Activated naive CD4-positive, alpha-beta T cell treated with anti-CD3 and anti-CD28 coated beads, Interleukin-2, amount 10 ng/mL, durations not matched to agents 7 days and 5 days (primary cell): ENCODE data around the gene PI4KA.
A peak's percentile ranks its signal among the peaks of the same experiment; 100 is the strongest.
"Not testable (repeated sequence)": the region's sequence is repeated elsewhere in the genome, so short reads cannot be mapped to it uniquely, and the experiment has no call there.

Experiments
- CTCF ChIA-PET: fragments of 350-600 bp; sonication (Branson Sonifier 250); formaldehyde crosslinking; loops from one replicate; lab custom pipeline; 2021; ENCODE audit warnings: antibody characterized with exemption; lab: Charles Lee
- DNase-seq: peaks from one replicate; pipeline ENCODE4 v3.0.0-alpha.2; 2020
- H3K27ac Mint-ChIP-seq: one replicate; pipeline ENCODE4 v1.8.0; 2021; ENCODE audit warnings: mild to moderate bottlenecking, moderate library complexity, mixed read lengths
- H3K27me3 Mint-ChIP-seq: one replicate; pipeline ENCODE4 v1.8.0; 2021; ENCODE audit warnings: mild to moderate bottlenecking, mixed read lengths
- H3K36me3 Mint-ChIP-seq: one replicate; pipeline ENCODE4 v1.8.0; 2021; ENCODE audit warnings: mixed read lengths
- H3K4me1 Mint-ChIP-seq: one replicate; pipeline ENCODE4 v1.8.0; 2021; ENCODE audit warnings: mixed read lengths
- H3K4me3 Mint-ChIP-seq: one replicate; pipeline ENCODE4 v1.8.0; 2021; ENCODE audit warnings: mild to moderate bottlenecking, moderate library complexity, mixed read lengths
- H3K9me3 Mint-ChIP-seq: one replicate; pipeline ENCODE4 v1.8.0; 2021; ENCODE audit warnings: mixed read lengths

The PI4KA gene

GRCh38 chr22:20825624-20826023 is 33.0 kb downstream of the PI4KA start:
- Mint-ChIP-seq H3K27me3 (no peaks in the 10 kb centered on the region), H3K4me1 (no peaks in the 10 kb centered on the region), H3K4me3 (no peak overlapping the region), H3K9me3 (no peaks in the 10 kb centered on the region), H3K36me3 (peaks cover 49% of the 10 kb centered on the region), H3K27ac (no peak overlapping the region)
- CTCF ChIA-PET = no interaction called here
- no peak for DNase-seq

GRCh38 chr22:20825216-20825615 is 33.4 kb downstream of the PI4KA start:
- H3K9me3 Mint-ChIP-seq, DNase-seq, H3K4me1 Mint-ChIP-seq, H3K4me3 Mint-ChIP-seq, CTCF ChIA-PET, H3K27ac Mint-ChIP-seq, H3K27me3 Mint-ChIP-seq: not testable (repeated sequence)
- H3K36me3 Mint-ChIP-seq = peaks cover 46% of the 10 kb centered on the region

- H3K4me1 Mint-ChIP-seq = no peaks in the 10 kb centered on the region
- H3K4me3 Mint-ChIP-seq = no peak overlapping the region
- CTCF ChIA-PET = interaction anchor here (1.6 kb wide), 1 partner anchor 39 kb away, joined by 3 read pairs; no protein-coding TSS in a partner anchor
- DNase-seq = no peak
- H3K27me3 Mint-ChIP-seq = no peaks in the 10 kb centered on the region
- no peaks in the 10 kb centered on the region for H3K9me3 Mint-ChIP-seq
- peaks cover 45% of the 10 kb centered on the region for H3K36me3 Mint-ChIP-seq
- H3K27ac Mint-ChIP-seq = no peak overlapping the region
These were observed 35.3 kb downstream of the PI4KA start for GRCh38 chr22:20823264-20823663.

GRCh38 chr22:20822240-20822639 is 36.4 kb downstream of the PI4KA start:
- Mint-ChIP-seq H3K9me3 (no peaks in the 10 kb centered on the region), H3K4me1 (no peaks in the 10 kb centered on the region), H3K36me3 (peaks cover 43% of the 10 kb centered on the region), H3K4me3 (no peak overlapping the region), H3K27ac (no peak overlapping the region), H3K27me3 (no peaks in the 10 kb centered on the region)
- CTCF ChIA-PET = interaction anchor here (1.6 kb wide), 1 partner anchor 38 kb away, joined by 3 read pairs; no protein-coding TSS in a partner anchor
- no peak for DNase-seq

GRCh38 chr22:20821717-20822239 is 36.8 kb downstream of the PI4KA start:
- H3K4me1 Mint-ChIP-seq = not testable (repeated sequence)

GRCh38 chr22:20819471-20819870 is 39.1 kb downstream of the PI4KA start:
- Mint-ChIP-seq H3K4me1 (no peaks in the 10 kb centered on the region), H3K9me3 (no peaks in the 10 kb centered on the region), H3K4me3 (no peak overlapping the region), H3K36me3 (peaks cover 43% of the 10 kb centered on the region), H3K27me3 (no peaks in the 10 kb centered on the region), H3K27ac (no peak overlapping the region)
- CTCF ChIA-PET = no interaction called here
- DNase-seq = no peak

More at GRCh38 chr22:20821717-20822239, 36.8 kb downstream of the PI4KA start:
- H3K4me3 Mint-ChIP-seq, H3K27me3 Mint-ChIP-seq, H3K9me3 Mint-ChIP-seq, DNase-seq, H3K27ac Mint-ChIP-seq: not testable (repeated sequence)
- peaks cover 43% of the 10 kb centered on the region for H3K36me3 Mint-ChIP-seq
- CTCF ChIA-PET = interaction anchor here (1.6 kb wide), 1 partner anchor 38 kb away, joined by 3 read pairs; no protein-coding TSS in a partner anchor

- Mint-ChIP-seq H3K9me3 (no peaks in the 10 kb centered on the region), H3K27ac (no peak overlapping the region), H3K4me1 (peaks cover 2% of the 10 kb centered on the region), H3K27me3 (no peaks in the 10 kb centered on the region), H3K36me3 (peaks cover 40% of the 10 kb centered on the region), H3K4me3 (no peak overlapping the region)
- CTCF ChIA-PET = interaction anchor here (1.2 kb wide), 1 partner anchor 15 kb away, joined by 3 read pairs; no protein-coding TSS in a partner anchor
- DNase-seq = no peak
These were observed 40.1 kb downstream of the PI4KA start for GRCh38 chr22:20818471-20818870.

GRCh38 chr22:20816559-20816958 is 42.1 kb downstream of the PI4KA start:
- no peaks in the 10 kb centered on the region for H3K9me3 Mint-ChIP-seq
- no peak for DNase-seq
- no peaks in the 10 kb centered on the region for H3K27me3 Mint-ChIP-seq
- H3K4me1 Mint-ChIP-seq = peaks cover 4% of the 10 kb centered on the region
- H3K27ac Mint-ChIP-seq = no peak overlapping the region
- H3K36me3 Mint-ChIP-seq = peaks cover 50% of the 10 kb centered on the region
- CTCF ChIA-PET = no interaction called here
- H3K4me3 Mint-ChIP-seq = no peak overlapping the region

GRCh38 chr22:20815477-20816050 is 43.0 kb downstream of the PI4KA start:
- Mint-ChIP-seq H3K27ac (peak overlapping the region; percentile 33), H3K27me3 (no peaks in the 10 kb centered on the region), H3K9me3 (no peaks in the 10 kb centered on the region), H3K4me3 (no peak overlapping the region), H3K4me1 (peaks cover 14% of the 10 kb centered on the region), H3K36me3 (peaks cover 55% of the 10 kb centered on the region)
- CTCF ChIA-PET = no interaction called here
- no peak for DNase-seq

GRCh38 chr22:20814221-20814808 is 44.3 kb downstream of the PI4KA start:
- CTCF ChIA-PET = no interaction called here
- no peak for DNase-seq
- Mint-ChIP-seq H3K27me3 (no peaks in the 10 kb centered on the region), H3K27ac (no peak overlapping the region), H3K36me3 (peaks cover 63% of the 10 kb centered on the region), H3K9me3 (no peaks in the 10 kb centered on the region), H3K4me3 (no peak overlapping the region), H3K4me1 (peaks cover 21% of the 10 kb centered on the region)

GRCh38 chr22:20813056-20813455 is 45.6 kb downstream of the PI4KA start:
- CTCF ChIA-PET = interaction anchor here (1.9 kb wide), 1 partner anchor 9 kb away, joined by 5 read pairs; no protein-coding TSS in a partner anchor
- Mint-ChIP-seq H3K4me3 (no peak overlapping the region), H3K36me3 (peaks cover 59% of the 10 kb centered on the region), H3K9me3 (no peaks in the 10 kb centered on the region), H3K4me1 (peaks cover 21% of the 10 kb centered on the region), H3K27me3 (no peaks in the 10 kb centered on the region), H3K27ac (peak overlapping the region; percentile 28)
- no peak for DNase-seq

GRCh38 chr22:20811971-20812660 is 46.5 kb downstream of the PI4KA start:
- Mint-ChIP-seq H3K36me3 (peaks cover 61% of the 10 kb centered on the region), H3K27ac (no peak overlapping the region), H3K4me3 (no peak overlapping the region), H3K27me3 (no peaks in the 10 kb centered on the region), H3K4me1 (peaks cover 21% of the 10 kb centered on the region), H3K9me3 (no peaks in the 10 kb centered on the region)
- CTCF ChIA-PET = interaction anchor here (1.9 kb wide), 1 partner anchor 8 kb away, joined by 5 read pairs; no protein-coding TSS in a partner anchor
- DNase-seq = no peak

GRCh38 chr22:20811171-20811570 is 47.4 kb downstream of the PI4KA start:
- peaks cover 55% of the 10 kb centered on the region for H3K36me3 Mint-ChIP-seq
- H3K9me3 Mint-ChIP-seq = no peaks in the 10 kb centered on the region
- peak overlapping the region; percentile 58 for H3K27ac Mint-ChIP-seq
- H3K27me3 Mint-ChIP-seq = no peaks in the 10 kb centered on the region
- peaks cover 21% of the 10 kb centered on the region for H3K4me1 Mint-ChIP-seq
- no peak overlapping the region for H3K4me3 Mint-ChIP-seq
- CTCF ChIA-PET = no interaction called here
- no peak for DNase-seq

GRCh38 chr22:20810645-20811044 is 48.0 kb downstream of the PI4KA start:
- peaks cover 21% of the 10 kb centered on the region for H3K4me1 Mint-ChIP-seq
- no peaks in the 10 kb centered on the region for H3K9me3 Mint-ChIP-seq
- peaks cover 58% of the 10 kb centered on the region for H3K36me3 Mint-ChIP-seq
- H3K27me3 Mint-ChIP-seq = no peaks in the 10 kb centered on the region
- peak; percentile 57 for DNase-seq
- H3K27ac Mint-ChIP-seq = peak overlapping the region; percentile 70
- no peak overlapping the region for H3K4me3 Mint-ChIP-seq
- CTCF ChIA-PET = no interaction called here
